HG02852 (cell line): ENCODE data around the gene SLCO3A1.
A peak's percentile ranks its signal among the peaks of the same experiment; 100 is the strongest.

Source experiments
- ATAC-seq: cut with Tn5 transposase; IDR thresholded peaks from one replicate; pipeline ENCODE4 v1.9.1; 2021; ENCODE audit warnings: mild to moderate bottlenecking, moderate library complexity; ENCODE audit not compliant: unreplicated experiment

Gene SLCO3A1

GRCh38 chr15:91853511-91853947 is at the start of gene SLCO3A1:
Gene SLCO3A1, plus strand, starts transcription at chr15:91853708.
- peak; percentile 10 for ATAC-seq

- no peak for ATAC-seq
Measured at GRCh38 chr15:91807122-91807521, 46.4 kb upstream of the SLCO3A1 start.

- no peak for ATAC-seq
Measured at GRCh38 chr15:91813924-91814323, 39.6 kb upstream of the SLCO3A1 start.

GRCh38 chr15:91816942-91817341 is 36.6 kb upstream of the SLCO3A1 start:
- ATAC-seq = no peak

GRCh38 chr15:91821458-91821857 is 32.0 kb upstream of the SLCO3A1 start:
- ATAC-seq = no peak

- no peak for ATAC-seq
Measured at GRCh38 chr15:91824256-91824655, 29.3 kb upstream of the SLCO3A1 start.

GRCh38 chr15:91826443-91826842 is 27.1 kb upstream of the SLCO3A1 start:
- no peak for ATAC-seq

- ATAC-seq = no peak
Measured at GRCh38 chr15:91833056-91833455, 20.5 kb upstream of the SLCO3A1 start.

GRCh38 chr15:91839867-91840266 is 13.6 kb upstream of the SLCO3A1 start:
- no peak for ATAC-seq

GRCh38 chr15:91841861-91842260 is 11.6 kb upstream of the SLCO3A1 start:
- no peak for ATAC-seq

GRCh38 chr15:91844341-91844740 is 9.2 kb upstream of the SLCO3A1 start:
- ATAC-seq = no peak

GRCh38 chr15:91844928-91845327 is 8.6 kb upstream of the SLCO3A1 start:
- ATAC-seq = no peak

GRCh38 chr15:91845720-91846119 is 7.8 kb upstream of the SLCO3A1 start:
- ATAC-seq = no peak

GRCh38 chr15:91849180-91849579 is 4.3 kb upstream of the SLCO3A1 start:
- no peak for ATAC-seq

GRCh38 chr15:91849749-91850161 is 3.8 kb upstream of the SLCO3A1 start:
- no peak for ATAC-seq

- peak; percentile 40 for ATAC-seq
Measured at GRCh38 chr15:91852741-91853510, 582 bp upstream of the SLCO3A1 start.

- ATAC-seq = no peak
Measured at GRCh38 chr15:91853948-91854638, 585 bp downstream of the SLCO3A1 start.

- ATAC-seq = no peak
Measured at GRCh38 chr15:91854639-91854990, 1.1 kb downstream of the SLCO3A1 start.

- no peak for ATAC-seq
Measured at GRCh38 chr15:91855241-91855640, 1.7 kb downstream of the SLCO3A1 start.

- no peak for ATAC-seq
Measured at GRCh38 chr15:91855684-91856489, 2.4 kb downstream of the SLCO3A1 start.

GRCh38 chr15:91857224-91857585 is 3.7 kb downstream of the SLCO3A1 start:
- no peak for ATAC-seq

GRCh38 chr15:91857772-91858171 is 4.3 kb downstream of the SLCO3A1 start:
- ATAC-seq = peak; percentile 54
